Measurements from ENCODE around the gene GUCY1B1.
"Not testable (repeated sequence)": the region's sequence is repeated elsewhere in the genome, so short reads cannot be mapped to it uniquely, and the experiment has no call there.

GUCY1B1 gene

DNA sequence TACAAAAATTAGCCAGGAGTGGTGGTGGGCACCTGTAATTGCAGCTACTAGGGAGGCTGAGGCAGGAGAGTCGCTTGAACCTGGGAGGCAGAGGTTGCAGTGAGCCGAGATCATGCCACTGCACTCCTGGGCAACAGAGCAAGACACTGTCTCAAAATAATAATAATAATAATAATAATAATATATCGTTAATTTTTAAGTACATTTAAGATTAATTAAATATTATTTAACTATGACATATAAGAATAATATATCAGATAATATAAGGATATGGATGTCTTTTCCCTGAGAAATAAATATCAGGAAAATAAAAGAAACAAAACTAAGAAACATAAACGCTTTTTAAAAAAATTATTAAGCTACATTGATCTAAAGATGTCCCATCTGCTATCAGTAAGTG is 38.8 kb downstream of the GUCY1B1 start:
- in situ Hi-C loops (cut with MboI; ENCODE audit: low sequenced_read_pairs), result not testable (repeated sequence)

DNA sequence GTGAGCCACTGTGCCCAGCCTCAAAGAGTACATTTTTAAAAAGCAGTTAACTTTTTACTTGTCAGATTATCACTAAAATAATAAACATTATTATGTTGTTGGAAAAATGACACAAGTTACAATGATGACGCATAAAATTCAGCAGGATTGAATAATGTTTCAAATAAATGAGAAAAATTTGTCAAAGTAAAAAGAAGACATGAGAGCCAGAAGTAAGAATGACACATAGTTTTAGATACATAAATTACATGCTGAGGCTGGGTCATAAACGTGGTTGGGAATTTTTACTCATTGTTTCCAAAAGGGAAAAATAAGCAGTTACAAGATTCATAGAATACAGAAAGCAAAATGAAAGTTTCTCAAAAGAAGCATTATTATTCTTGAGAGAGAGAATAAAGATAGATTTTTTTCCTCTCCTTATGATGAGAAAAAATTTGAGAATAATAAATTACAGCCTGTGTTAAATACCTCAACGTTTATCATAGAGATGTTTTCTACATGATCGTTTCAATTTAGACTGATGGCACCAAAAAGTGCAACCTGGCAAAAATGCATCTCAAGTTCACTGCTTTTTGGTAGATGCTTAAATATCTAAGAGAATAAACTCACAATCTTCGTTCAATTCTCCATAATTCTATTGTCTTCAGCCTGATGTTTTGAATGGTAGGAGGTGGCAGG is 40.4 kb downstream of the GUCY1B1 start:
- in situ Hi-C loops (cut with MboI; ENCODE audit: low sequenced_read_pairs), result no loop called here

DNA sequence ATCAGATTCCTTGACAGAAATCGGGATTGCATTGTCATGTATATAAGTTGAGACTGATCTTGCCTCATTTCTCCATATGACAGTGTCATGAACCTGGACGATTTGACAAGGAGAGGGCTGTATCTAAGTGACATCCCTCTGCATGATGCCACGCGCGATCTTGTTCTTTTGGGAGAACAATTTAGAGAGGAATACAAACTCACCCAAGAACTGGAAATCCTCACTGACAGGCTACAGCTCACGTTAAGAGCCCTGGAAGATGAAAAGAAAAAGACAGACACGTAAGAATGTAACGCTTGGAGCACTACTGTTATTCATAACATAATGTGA is 40.9 kb downstream of the GUCY1B1 start:
- in situ Hi-C loops (cut with MboI; ENCODE audit: low sequenced_read_pairs), result no loop called here

DNA sequence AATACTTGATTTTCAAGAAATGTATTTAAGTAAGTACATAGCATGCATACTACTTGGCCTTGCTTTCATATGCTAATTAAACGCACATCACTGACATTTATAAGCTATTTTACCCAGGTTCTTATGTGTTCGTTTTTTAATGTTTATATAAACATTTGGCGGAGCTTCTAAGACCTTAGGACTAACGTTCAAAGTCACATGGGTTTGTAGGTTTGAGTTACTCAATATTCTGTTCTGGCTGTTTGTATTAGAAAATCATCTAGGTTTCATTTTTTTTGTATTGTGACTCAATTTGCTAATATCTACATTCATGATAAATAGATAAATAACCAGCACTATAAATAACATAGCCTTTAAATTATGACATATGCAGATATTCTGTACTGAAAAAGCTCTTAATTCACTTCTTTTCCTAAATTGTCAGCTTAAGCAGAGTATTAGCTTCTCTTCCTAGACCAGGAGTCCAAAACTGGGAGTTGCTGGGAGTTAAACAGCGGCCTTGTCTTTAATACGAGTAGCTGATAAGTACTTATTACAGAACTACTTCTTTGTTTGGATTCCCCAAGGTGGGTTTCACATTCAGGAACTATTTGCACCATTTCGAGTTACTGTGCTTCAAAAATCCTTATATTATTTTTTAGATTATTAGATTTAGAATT is 42.0 kb downstream of the GUCY1B1 start:
- in situ Hi-C loops (cut with MboI; ENCODE audit: low sequenced_read_pairs), result no loop called here

DNA sequence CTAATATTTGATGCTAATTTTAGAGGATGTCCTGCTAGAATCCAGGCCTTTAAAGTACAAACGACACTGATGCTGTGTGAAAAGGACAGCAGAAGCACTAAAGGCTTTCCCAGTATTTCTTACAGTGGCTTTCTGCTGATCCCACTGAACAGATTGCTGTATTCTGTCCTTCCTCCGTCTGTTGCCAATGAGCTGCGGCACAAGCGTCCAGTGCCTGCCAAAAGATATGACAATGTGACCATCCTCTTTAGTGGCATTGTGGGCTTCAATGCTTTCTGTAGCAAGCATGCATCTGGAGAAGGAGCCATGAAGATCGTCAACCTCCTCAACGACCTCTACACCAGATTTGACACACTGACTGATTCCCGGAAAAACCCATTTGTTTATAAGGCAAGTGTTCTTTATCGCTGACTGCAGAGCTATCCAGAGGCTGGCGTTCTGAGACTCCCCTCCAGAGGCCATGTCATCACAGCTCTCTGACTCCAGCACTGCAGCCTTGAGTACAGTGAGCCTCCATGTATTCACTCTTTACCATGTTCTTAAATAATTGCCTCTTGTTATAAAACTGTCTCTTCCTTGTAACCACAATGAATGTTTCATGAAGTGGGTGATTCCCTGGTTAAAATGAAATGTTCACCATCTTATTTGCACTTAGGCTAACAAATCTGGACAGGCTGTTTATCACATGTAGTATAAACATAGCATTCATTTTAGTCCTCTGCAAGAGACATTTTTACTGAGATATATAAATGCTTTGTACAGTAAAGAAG is 43.6 kb downstream of the GUCY1B1 start:
- in situ Hi-C loops (cut with MboI; ENCODE audit: low sequenced_read_pairs), result no loop called here

DNA sequence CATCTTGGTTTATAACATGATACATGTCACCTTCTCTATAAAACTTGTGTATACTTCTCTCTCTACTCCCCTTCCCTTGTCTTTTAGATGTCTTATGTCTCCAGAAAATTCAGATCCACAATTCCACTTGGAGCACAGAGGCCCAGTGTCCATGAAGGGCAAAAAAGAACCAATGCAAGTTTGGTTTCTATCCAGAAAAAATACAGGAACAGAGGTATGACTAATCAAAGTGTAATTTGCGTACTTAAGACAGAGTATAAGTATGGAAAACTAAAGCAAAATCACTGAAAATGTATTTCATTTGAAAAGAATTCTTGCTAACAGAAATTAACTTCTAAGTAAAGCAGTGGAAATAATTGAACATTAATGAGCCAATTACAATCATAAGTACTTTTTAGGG is 46.2 kb downstream of the GUCY1B1 start:
- in situ Hi-C loops (cut with MboI; ENCODE audit: low sequenced_read_pairs), result no loop called here

DNA sequence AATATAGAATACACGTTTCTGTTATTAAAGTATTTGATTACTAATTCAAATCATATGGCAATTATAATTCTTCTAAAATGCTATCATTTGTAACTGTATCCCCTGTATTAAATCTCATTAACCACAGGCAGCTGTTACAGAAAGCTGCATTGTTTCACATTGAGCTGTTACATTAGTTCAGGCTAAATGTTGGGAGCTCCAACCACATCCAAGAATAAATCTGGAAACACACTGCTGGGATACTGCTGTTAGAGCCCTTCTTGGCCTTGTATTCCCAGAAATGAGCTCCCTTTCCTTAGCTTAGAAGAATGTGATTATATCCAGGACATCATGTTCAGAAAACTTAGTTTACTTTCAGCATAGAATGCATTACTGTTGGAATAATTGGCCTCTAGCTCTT is 48.2 kb downstream of the GUCY1B1 start:
- in situ Hi-C loops (cut with MboI; ENCODE audit: low sequenced_read_pairs), result no loop called here

DNA sequence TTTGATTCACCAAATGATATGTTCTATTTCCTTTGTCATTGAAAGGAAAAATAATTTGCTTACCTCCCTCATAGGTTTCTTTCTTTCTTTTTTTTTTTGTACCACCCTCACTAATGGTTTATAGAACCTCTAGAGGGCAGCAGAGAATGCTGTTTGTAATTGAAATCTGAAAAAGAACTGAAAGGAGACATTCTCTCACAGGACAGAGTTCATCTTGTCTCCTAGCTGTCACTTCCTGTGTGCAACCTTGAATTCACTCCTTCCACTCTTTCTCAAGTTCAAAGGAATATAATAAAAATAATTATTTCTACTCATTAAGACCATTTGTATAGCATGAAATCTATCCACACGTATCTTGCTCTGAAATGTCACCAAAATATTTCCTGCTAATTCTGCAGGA is 51.0 kb downstream of the GUCY1B1 start:
- in situ Hi-C loops (cut with MboI; ENCODE audit: low sequenced_read_pairs), result no loop called here

DNA sequence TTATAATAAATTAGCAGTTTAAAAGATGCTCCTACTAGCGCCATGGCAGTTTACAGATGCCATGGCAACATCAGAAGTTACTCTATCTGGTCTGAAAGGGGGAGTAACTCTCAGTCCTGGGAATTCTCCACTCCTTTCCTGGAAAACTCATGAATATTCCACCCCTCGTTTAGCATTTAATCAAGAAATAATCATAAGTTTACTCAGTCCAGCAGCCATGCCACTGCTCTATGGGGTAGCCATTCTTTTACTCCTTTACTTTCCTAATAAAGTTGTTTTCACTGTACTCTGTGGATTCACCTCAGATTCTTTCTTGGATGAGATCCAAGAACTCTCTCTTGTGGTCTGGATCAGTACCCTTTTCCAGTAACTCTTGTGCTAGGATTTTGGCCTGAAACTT is 52.3 kb downstream of the GUCY1B1 start:
- in situ Hi-C loops (cut with MboI; ENCODE audit: low sequenced_read_pairs), result no loop called here

DNA sequence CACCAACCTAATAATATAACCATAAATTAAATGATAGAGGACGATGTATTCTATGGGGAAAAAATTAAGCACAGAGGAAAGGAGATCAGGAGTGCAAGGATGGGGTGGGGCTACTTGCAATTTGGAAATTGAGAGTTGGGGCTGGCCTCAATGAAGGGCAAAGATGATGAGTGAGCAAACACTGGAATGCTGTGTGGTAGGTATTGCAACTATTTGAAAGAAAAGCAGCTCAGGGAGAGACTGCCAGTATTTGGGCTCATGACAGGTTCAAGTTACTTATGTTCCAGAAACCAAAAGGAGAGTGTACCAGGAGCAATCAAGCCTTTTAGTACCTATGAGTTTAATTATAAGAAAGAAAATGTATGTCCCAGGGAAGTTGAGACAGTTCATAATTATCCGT is 59.8 kb downstream of the GUCY1B1 start:
- in situ Hi-C loops (cut with MboI; ENCODE audit: low sequenced_read_pairs), result no loop called here

DNA sequence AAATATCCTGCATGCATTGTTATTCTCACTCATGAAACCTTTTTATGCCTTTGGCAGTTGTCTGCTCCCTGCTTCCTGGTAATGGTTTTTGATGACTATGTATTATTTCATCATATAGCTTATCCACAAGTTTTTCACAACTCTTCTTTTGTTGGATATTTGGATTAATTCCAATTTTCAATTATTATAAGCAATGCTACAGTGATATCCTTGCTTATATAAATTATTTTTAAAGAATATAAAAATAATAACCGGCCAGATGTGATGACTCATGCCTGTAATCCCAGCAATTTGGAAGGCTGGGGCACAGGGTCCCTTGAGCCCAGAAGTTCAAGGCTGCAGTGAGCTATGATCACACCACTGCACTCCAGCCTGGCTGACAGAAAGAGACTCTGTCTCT is 60.2 kb downstream of the GUCY1B1 start:
- in situ Hi-C loops (cut with MboI; ENCODE audit: low sequenced_read_pairs), result no loop called here

DNA sequence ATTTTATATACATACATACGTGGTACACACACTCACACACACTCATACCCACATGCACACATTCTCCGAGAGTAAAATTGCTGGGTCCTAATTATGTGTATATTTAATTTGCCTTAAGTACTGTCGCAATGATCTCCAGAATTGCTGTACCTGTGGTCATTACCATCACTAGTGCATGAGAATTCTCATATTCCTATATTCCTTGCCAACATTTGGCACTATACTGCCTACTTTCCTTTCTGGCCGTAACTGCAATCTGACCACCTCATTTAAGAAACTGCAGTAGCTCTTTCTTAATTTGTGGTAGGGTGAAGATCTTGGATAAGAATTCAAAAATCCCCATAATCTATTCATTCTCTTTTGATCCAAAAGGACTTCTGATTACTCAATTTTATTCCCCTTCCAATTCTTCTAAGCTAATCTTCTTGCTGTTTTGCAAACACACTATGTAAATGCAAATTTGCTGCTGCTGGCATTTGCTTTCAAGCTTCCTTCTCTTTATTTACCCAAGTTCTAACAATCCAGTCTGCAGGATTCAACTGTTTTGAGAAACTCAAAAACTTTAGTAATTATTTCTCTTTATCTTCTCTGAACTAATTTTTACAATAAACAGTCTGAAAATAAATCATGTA is 62.2 kb downstream of the GUCY1B1 start:
- in situ Hi-C loops (cut with MboI; ENCODE audit: low sequenced_read_pairs), result no loop called here

DNA sequence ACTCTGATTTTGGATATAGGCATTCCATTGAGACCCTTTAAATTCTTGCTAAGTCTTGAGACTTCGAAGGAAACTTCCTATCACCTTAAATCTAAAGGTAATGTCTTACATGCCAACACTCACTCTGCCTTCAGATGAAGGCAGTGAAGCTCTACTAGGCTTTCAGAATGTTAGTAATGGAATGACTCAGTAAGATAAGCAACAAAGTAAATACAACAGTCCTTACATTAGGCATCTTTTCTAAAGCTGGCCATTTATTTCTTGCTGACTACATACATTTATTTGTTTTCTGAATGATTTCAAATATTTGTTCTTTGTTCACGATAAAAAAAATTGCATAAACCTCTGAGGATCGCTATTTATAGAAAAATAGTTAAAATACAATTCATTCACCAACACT is 63.8 kb downstream of the GUCY1B1 start:
- in situ Hi-C loops (cut with MboI; ENCODE audit: low sequenced_read_pairs), result no loop called here

DNA sequence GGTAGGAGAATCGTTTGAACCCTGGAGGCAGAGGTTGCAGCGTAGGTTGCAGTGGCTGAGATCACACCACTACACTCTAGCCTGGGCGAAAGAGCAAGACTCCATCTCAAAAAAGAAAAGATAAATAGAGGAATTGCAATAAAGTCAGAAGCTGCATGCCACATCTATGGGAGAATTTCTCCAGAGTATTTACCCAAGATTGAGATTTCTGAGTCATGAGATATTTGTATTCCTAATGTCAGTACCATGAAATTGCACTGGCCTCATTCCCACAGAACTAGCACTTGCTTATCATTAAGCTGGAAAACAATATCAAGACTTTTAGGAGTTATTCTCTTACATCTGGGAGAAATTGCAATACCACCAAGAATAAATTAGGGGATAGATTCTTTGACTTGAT is 69.8 kb downstream of the GUCY1B1 start:
- in situ Hi-C loops (cut with MboI; ENCODE audit: low sequenced_read_pairs), result no loop called here

DNA sequence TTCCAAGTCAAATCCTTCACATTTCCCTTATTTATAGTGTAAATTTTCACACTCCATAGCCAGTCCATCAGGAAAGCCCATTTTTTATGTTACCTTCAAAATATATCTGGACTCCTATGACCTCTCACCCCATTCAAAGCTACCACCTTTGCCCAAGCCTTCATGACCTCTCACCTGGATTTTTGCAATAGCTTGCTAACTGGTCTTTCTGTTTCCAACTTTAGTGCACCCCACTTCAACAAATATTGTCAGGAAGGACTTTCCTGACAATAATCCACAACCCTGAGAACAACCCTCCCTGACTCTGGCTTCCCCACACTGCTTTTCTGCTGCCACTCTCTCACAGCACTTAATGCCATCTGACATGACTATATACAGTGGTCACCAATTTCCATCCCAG is 73.8 kb downstream of the GUCY1B1 start:
- in situ Hi-C loops (cut with MboI; ENCODE audit: low sequenced_read_pairs), result no loop called here

DNA sequence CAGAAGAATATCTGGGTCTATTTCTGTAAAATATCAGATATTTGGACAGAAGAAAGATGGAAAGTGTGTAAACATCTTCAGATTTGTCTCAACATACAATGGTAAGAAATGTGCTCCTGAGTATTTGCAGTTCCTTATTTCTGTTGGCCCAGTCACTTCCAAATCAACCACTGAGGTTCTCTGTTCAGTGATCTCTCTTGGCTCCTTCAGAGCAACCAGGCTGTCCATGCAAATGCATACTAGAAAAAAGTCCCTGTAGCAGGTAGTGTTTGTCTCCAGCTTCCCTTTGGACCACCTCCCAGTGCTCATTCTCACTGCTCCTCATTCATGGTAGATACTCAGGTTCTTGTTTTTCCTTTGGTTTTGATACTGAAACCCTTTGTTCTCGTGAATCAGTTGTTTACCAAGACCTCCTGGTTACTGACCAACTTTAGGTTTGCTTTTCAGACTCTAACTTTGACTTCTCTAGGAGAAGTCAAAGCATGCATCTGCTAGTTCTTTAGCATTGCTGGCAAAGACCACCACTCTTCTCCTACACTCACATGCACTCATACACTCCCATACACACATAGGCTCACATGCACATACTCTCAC is 78.5 kb downstream of the GUCY1B1 start:
- in situ Hi-C loops (cut with MboI; ENCODE audit: low sequenced_read_pairs), result no loop called here

DNA sequence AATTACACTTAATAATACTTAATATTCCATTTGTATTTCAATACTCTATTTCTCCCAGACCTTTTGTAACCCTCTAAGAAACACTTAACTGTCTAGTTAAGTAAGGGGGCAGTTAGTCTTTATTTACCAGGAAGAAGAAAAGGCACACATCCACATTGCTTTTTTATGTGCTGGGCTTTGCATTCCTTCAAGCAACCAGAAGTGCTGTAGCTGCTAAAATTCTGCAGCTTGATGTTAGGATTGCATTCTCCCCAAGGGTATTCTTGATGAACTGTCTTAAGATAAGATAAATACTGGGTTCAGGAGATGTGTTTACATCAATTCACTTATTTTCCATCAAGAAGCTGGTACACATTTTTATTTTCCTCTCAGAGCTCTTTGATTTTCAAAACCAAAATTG is 83.3 kb downstream of the GUCY1B1 start:
- in situ Hi-C loops (cut with MboI; ENCODE audit: low sequenced_read_pairs), result no loop called here

DNA sequence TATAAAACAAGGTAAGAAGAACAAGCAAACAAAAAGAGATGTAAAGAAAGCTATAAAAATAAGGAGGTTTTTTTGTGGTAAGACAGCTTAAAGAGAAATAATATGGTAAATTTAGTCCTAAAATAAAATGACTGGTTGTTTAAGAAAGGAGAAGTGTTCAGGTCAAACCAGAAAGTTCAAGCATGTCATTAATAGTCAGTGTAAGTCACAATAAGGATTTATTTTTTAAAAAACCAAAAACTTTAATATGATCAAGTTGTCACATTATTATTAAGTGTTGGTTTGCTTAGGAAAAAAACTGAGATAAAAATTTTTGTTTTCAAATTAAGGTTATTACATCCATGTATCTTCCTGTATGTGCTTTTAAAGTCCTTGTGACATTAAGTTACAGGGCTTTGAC is 88.1 kb downstream of the GUCY1B1 start:
- in situ Hi-C loops (cut with MboI; ENCODE audit: low sequenced_read_pairs), result no loop called here

DNA sequence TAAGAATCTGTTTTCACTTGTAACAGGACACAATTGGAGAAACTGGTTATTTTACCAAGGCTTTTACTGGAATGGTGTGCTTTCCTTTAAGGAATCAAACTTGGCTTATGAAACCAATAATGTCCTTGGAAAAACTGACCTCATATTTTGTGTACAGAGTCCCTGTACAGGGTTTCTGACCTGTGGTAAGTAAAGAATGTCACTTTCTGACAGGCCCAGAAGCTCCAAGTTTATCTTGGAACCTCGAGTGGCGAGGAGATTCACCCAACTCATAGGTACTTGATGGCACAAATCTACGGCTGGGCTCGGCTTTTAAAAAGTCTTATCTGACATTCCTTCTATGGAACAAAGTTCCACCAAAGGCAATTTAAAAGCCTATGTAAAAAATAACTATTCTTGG is 90.2 kb downstream of the GUCY1B1 start:
- in situ Hi-C loops (cut with MboI; ENCODE audit: low sequenced_read_pairs), result no loop called here

DNA sequence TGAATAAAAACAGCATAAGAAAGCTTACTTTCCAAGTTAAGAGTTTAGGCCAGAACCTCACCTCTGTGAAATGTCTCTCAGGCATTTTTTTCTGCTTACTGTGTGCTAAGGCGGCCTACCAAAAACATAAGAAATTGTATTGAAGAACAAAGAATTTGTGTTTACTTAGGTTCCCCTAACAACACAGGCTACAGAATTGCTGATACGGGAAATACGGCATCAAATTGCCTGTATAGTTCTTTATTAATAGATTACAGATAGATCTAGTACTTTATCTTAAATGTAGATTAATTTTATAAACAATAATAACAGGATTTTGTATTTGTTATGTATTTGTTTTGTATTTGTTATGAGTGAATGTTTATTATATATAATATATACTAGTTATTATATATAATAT is 94.4 kb downstream of the GUCY1B1 start:
- in situ Hi-C loops (cut with MboI; ENCODE audit: low sequenced_read_pairs), result no loop called here

DNA sequence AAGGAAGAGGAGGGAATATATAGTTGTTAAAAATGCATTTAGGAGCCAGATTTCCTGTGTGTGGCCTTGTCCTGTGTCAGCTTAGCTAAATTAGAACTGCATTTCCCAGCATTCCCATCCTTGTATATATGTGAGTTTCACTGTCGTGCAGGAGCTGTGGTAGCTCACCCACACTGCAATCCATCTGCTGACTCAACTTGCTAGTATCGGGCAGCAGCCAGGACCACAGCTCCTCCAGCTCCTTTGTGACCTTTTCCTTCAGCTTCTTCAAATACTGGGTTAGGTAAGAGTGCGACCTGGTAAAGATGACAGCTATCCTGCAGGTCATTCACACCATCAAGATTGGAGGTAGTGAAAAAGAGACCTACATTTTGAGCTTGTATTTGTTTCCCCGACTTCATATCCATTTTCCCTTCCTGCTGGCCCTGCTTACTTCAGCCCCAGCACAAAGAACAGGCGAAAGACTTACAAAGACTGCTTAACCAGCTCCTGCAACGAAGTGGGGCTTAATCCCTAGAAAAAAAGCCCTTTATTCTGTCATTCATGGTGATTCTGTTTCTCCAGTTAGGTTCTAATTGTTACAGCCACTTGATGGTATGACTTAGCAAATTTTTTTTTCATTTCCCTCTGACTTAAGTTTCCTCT is 95.9 kb downstream of the GUCY1B1 start:
- in situ Hi-C loops (cut with MboI; ENCODE audit: low sequenced_read_pairs), result no loop called here

All from HL-60/S4 treated with retinoic acid at 250 ng/mL for 4 days and 3 days (cell line).